NCI-H146 treated with DMSO at 0.1 percent for 48 hours (cell line): Measurements from ENCODE around the gene COL23A1.

ENCODE experiments used
- DNase-seq: peaks from one replicate; lab custom pipeline; 2025; ENCODE audit not compliant: unreplicated experiment; lab: John Stamatoyannopoulos, UW

The COL23A1 gene

GRCh38 chr5:178439493-178440180 lies 150.6 kb downstream of the COL23A1 start:
- DNase-seq, result no peak

GRCh38 chr5:178438796-178439195 lies 151.4 kb downstream of the COL23A1 start:
- DNase-seq, result no peak

- DNase-seq, result no peak
Observed at GRCh38 chr5:178437386-178438075, 152.7 kb downstream of the COL23A1 start.

GRCh38 chr5:178436326-178436940 lies 153.8 kb downstream of the COL23A1 start:
- DNase-seq, result no peak

- no peak for DNase-seq
Observed at GRCh38 chr5:178435321-178436238, 154.6 kb downstream of the COL23A1 start.

GRCh38 chr5:178434851-178435250 lies 155.3 kb downstream of the COL23A1 start:
- no peak for DNase-seq

GRCh38 chr5:178434016-178434761 lies 156.0 kb downstream of the COL23A1 start:
- DNase-seq, result no peak

GRCh38 chr5:178433273-178433775 lies 156.9 kb downstream of the COL23A1 start:
- no peak for DNase-seq

GRCh38 chr5:178432421-178433272 lies 157.5 kb downstream of the COL23A1 start:
- no peak for DNase-seq

- no peak for DNase-seq
Observed at GRCh38 chr5:178431782-178432165, 158.4 kb downstream of the COL23A1 start.

GRCh38 chr5:178431063-178431781 lies 159.0 kb downstream of the COL23A1 start:
- no peak for DNase-seq

- DNase-seq, result no peak
Observed at GRCh38 chr5:178430186-178431062, 159.8 kb downstream of the COL23A1 start.

- DNase-seq, result no peak
Observed at GRCh38 chr5:178429491-178430185, 160.6 kb downstream of the COL23A1 start.

GRCh38 chr5:178429156-178429468 lies 161.1 kb downstream of the COL23A1 start:
- DNase-seq, result no peak

GRCh38 chr5:178428341-178429155 lies 161.6 kb downstream of the COL23A1 start:
- no peak for DNase-seq

GRCh38 chr5:178427576-178428197 lies 162.5 kb downstream of the COL23A1 start:
- no peak for DNase-seq
